GM12891 (cell line): ENCODE results near the gene PHETA1.
"Not testable (repeated sequence)": the region's sequence is repeated elsewhere in the genome, so short reads cannot be mapped to it uniquely, and the experiment has no call there.

Experiments used
- DNase-seq: peaks from one replicate; pipeline ENCODE4 v3.0.0; 2011; ENCODE audit warnings: low spot score; ENCODE audit not compliant: insufficient read length
- FAIRE-seq: peaks from 2 replicates; lab custom pipeline; 2011; peaks lifted over from hg19 to GRCh38; lab: Jason Lieb, UNC
- PAX5 ChIP-seq: IDR thresholded peaks from 2 replicates; pipeline ENCODE4 v1.6.1; 2011; ENCODE audit warnings: low read length, moderate library complexity, mild to moderate bottlenecking; ENCODE audit not compliant: insufficient read depth, severe bottlenecking
- POLR2A ChIP-seq: IDR thresholded peaks from 2 replicates; pipeline ENCODE4 v1.6.1; 2011; ENCODE audit warnings: low read depth, low read length, control low read depth
- POLR2AphosphoS5 ChIP-seq: IDR thresholded peaks from 2 replicates; pipeline ENCODE4 v1.6.1; 2011; ENCODE audit warnings: low read depth, low read length, control low read depth
- POU2F2 ChIP-seq: IDR thresholded peaks from 2 replicates; pipeline ENCODE4 v1.6.1; 2011; ENCODE audit warnings: low read depth, mild to moderate bottlenecking, control low read depth, low read length, moderate library complexity
- SPI1 ChIP-seq: IDR thresholded peaks from 2 replicates; pipeline ENCODE4 v1.6.1; 2011; ENCODE audit warnings: low read depth, low read length, control low read depth
- TAF1 ChIP-seq: IDR thresholded peaks from 2 replicates; pipeline ENCODE4 v1.6.1; 2011; ENCODE audit warnings: low read depth, low read length, control low read depth

Gene PHETA1

GRCh38 chr12:111405149-111405858 is 36.4 kb upstream of the PHETA1 start:
- FAIRE-seq (peak; percentile 88), DNase-seq (peak; percentile 95)
- TF ChIP-seq POLR2AphosphoS5 (peak; percentile 60), TAF1 (no peak), POLR2A (peak; percentile 67), SPI1 (no peak), PAX5 (no peak)

- TF ChIP-seq POLR2A, result peak; percentile 56; the same call in 1 of the 2 replicates
- peak; percentile 69 for TF ChIP-seq POLR2AphosphoS5
- 0 out of 2 replicates have a peak, but pooled peaks have one; percentile 62 for TF ChIP-seq POU2F2
- TF ChIP-seq TAF1, result no peak; the same call in 1 of the 2 replicates
- TF ChIP-seq PAX5, result no peak
- TF ChIP-seq SPI1, result 0 out of 2 replicates have a peak, but pooled peaks have one; percentile 25
- peak; percentile 67 for FAIRE-seq
- no peak for DNase-seq
Measured at GRCh38 chr12:111404362-111405148, 35.7 kb upstream of the PHETA1 start.

- FAIRE-seq, result not testable (repeated sequence)
Measured at GRCh38 chr12:111402490-111402824, 33.6 kb upstream of the PHETA1 start.

GRCh38 chr12:111401167-111401605 is 32.3 kb upstream of the PHETA1 start:
- DNase-seq (no peak), FAIRE-seq (no peak)
- TF ChIP-seq PAX5, result no peak

More at GRCh38 chr12:111402490-111402824, 33.6 kb upstream of the PHETA1 start:
- DNase-seq, result not testable (repeated sequence)

GRCh38 chr12:111399741-111400404 is 31.0 kb upstream of the PHETA1 start:
- not testable (repeated sequence) for DNase-seq, FAIRE-seq

GRCh38 chr12:111398530-111398929 is 29.6 kb upstream of the PHETA1 start:
- no peak for TF ChIP-seq SPI1
- TF ChIP-seq PAX5, result no peak
- TF ChIP-seq POLR2AphosphoS5, result no peak
- no peak for TF ChIP-seq POLR2A
- no peak for TF ChIP-seq TAF1
- no peak for TF ChIP-seq POU2F2
- DNase-seq (no peak), FAIRE-seq (peak; percentile 16)

GRCh38 chr12:111396726-111397445 is 28.0 kb upstream of the PHETA1 start:
- peak; percentile 26 for TF ChIP-seq PAX5
- TF ChIP-seq TAF1, result no peak
- no peak for TF ChIP-seq POU2F2
- peak; percentile 92 for FAIRE-seq
- peak; percentile 80 for DNase-seq

- not testable (repeated sequence) for FAIRE-seq, DNase-seq
Measured at GRCh38 chr12:111396271-111396670, 27.4 kb upstream of the PHETA1 start.

GRCh38 chr12:111395336-111396187 is 26.7 kb upstream of the PHETA1 start:
- FAIRE-seq (no peak), DNase-seq (no peak)
- no peak for TF ChIP-seq POLR2AphosphoS5
- no peak for TF ChIP-seq POU2F2
- TF ChIP-seq TAF1, result no peak
- no peak for TF ChIP-seq POLR2A
- no peak for TF ChIP-seq SPI1
- TF ChIP-seq PAX5, result no peak
